ENCODE data around the gene TMBIM6.
"Not testable (repeated sequence)": the region's sequence is repeated elsewhere in the genome, so short reads cannot be mapped to it uniquely, and the experiment has no call there.

Gene TMBIM6

GRCh38 chr12:49776413-49776812 is 35.1 kb downstream of the TMBIM6 start:
- peak in 2 of 3 experiments; percentile 14 to 30 for DNase-seq (ENCODE audit: low read depth in 2 of 3, low spot score in 2 of 3)

DNA sequence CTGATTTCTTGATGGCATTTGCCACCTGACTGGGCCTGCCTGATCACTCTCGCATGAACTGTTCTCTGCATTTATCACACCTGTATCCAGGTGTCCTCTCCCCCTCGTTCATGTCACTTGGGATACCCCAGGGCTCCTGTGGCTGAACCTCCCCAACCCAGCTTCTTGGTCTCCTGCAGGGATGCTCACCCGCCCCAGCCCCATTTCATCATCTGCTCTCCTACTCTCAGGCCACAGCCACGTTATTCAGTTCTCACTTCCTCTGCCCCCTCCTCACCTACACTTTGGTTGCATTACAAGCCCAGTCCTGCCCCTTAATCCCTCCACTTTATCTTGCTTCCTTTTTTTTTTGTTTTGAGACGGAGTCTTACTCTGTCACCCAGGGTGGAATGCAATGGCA is 35.5 kb downstream of the TMBIM6 start:
- DNase-seq (ENCODE audit: low read depth in 2 of 3, low spot score in 2 of 3) = no peak

DNA sequence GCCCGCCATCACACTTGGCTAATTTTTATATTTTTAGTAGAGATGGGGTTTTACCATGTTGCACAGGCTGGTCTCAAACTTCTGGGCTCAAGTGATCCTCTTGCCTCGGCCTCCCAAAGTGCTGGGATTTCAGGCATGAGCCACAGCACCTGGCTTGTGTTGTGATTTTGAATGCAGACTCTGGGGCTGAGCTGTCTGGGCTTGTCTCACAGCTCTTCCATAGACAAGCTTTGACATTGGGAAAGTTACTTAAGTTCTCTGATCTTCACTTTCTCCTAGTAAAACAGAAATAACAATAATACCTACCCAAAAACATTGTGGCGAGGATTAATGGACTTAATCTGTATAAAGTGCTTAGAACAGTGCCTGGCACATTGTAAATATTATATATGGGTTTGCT is 36.0 kb downstream of the TMBIM6 start:
- DNase-seq (ENCODE audit: low read depth in 2 of 3, low spot score in 2 of 3) = no peak

GRCh38 chr12:49777800-49778748 is 36.7 kb downstream of the TMBIM6 start:
- DNase-seq (ENCODE audit: low read depth in 2 of 3, low spot score in 2 of 3) = peak; percentile 27 to 45 (median 42)

GRCh38 chr12:49779581-49779980 is 38.2 kb downstream of the TMBIM6 start:
- no peak for DNase-seq (ENCODE audit: low read depth in 2 of 3, low spot score in 2 of 3)

GRCh38 chr12:49780914-49781313 is 39.6 kb downstream of the TMBIM6 start:
- DNase-seq (ENCODE audit: low read depth in 2 of 3, low spot score in 2 of 3) = not testable (repeated sequence)

DNA sequence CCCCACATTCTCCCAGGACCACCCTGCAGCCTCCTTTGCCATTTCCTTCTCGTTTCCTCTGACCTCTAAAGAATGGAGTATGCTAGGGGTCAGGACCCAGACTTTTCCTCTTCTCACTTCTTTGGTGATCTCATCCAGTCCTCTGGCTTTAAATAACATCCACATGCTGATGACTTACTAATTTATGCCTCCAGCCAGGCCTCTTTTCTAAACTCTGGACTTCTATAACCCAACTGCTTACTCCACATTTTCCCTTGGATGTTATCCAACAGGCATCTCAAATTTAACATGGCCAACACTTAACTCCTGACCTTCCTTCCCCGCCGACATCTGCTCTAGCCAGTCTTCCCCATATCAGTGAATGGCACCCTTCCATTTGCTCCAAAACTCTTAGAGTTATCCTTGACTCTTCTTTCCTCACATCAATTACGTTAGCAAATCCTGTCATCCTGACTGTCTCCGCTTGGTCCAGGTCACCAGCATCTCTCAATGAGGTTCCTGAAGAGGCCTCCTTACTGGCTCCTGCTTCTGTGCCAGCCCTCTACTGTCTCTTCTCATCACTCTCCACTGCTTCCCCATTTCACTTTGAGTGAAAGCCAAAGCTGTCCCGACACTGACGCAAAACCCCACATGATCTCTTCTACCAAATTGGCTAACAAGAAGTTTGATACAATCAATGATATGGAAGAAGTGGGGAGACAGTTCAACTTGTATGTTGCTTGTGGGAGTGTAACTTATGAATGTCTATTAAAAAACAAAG is 42.7 kb downstream of the TMBIM6 start:
- no peak for DNase-seq (ENCODE audit: low read depth in 2 of 3, low spot score in 2 of 3)

- DNase-seq (ENCODE audit: low read depth in 2 of 3, low spot score in 2 of 3) = no peak
These were observed 43.5 kb downstream of the TMBIM6 start for GRCh38 chr12:49784756-49785409.

- no peak for DNase-seq (ENCODE audit: low read depth in 2 of 3, low spot score in 2 of 3)
These were observed 46.3 kb downstream of the TMBIM6 start for GRCh38 chr12:49787672-49788071.

DNA sequence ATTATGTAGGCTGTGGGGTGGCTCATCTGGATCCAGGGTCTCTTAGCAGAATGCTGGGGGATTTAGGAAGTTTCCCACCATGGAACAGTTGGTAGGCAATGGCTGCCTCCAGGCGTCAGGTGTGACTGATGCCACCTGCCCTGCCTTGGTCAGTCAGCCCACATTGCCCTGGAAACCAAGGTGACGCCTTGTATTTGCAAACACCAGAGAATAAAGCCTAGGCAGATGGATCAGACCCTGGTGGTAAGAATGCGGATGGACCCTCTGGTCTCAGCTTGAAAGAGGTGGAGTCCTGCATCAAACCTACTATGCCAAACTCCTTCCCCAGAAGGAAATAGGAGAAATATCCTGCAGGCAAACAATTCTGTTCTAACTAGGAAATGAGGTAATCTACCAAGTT is 48.6 kb downstream of the TMBIM6 start:
- no peak for DNase-seq (ENCODE audit: low read depth in 2 of 3, low spot score in 2 of 3)

GRCh38 chr12:49790741-49791555 is 49.6 kb downstream of the TMBIM6 start:
- DNase-seq (ENCODE audit: low read depth in 2 of 3, low spot score in 2 of 3) = no peak

- no peak for DNase-seq (ENCODE audit: low read depth in 2 of 3, low spot score in 2 of 3)
These were observed 50.3 kb downstream of the TMBIM6 start for GRCh38 chr12:49791700-49792099.

- no peak for DNase-seq (ENCODE audit: low read depth in 2 of 3, low spot score in 2 of 3)
These were observed 51.0 kb downstream of the TMBIM6 start for GRCh38 chr12:49792181-49792970.

DNA sequence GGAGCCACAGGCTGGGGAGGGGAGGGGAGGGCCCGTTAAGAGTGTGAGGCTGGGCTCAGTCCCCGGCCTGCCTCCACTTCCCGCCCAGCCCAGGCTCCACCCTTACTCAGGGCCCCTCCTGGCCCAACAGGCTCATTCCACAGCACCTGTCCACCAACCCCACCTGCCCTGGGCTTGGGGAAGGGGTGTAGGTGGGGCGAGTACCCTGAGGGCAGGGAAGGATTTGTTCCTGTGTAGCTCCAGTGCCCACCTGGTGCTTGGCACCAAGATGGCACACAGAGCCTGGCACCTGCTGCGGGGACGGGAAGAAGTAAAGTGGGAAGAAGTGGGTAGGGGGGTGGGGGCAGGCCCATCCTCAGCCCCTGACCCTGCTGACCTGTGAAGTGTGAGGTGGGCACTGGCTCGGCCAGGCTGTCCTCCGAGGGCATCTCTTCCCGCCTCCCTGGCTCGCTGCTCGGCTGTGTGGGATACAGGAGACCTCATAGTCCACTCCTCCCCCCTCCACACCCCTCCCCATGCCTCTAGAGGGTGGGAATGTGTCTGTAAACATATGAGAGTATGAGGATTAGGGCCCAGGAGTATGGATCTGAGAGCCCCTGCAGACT is 51.7 kb downstream of the TMBIM6 start:
- DNase-seq (ENCODE audit: low read depth in 2 of 3, low spot score in 2 of 3) = no peak

DNA sequence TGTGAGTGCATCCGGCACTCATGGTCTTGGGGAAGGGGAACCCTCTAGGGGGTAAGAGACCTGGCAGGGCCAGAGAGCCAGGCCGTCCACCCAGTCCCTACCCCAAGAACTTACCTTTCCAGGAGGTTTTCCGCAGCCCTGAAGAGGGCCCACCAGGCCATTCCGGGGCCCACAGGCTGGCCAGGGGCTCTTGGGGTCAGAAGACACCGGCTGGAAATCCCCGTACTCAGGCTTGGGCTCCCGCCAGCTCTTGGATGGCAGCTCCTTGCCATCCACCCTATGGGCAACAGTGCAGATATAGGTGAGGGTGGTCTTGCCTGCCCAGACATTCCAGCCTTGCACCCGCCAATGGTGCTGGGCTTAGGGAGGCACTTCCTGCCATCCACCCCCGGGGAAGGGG is 52.3 kb downstream of the TMBIM6 start:
- DNase-seq (ENCODE audit: low read depth in 2 of 3, low spot score in 2 of 3) = no peak

- no peak for DNase-seq (ENCODE audit: low read depth in 2 of 3, low spot score in 2 of 3)
These were observed 52.7 kb downstream of the TMBIM6 start for GRCh38 chr12:49794021-49794420.

GRCh38 chr12:49794811-49795653 is 53.7 kb downstream of the TMBIM6 start:
- DNase-seq (ENCODE audit: low read depth in 2 of 3, low spot score in 2 of 3) = no peak

GRCh38 chr12:49795654-49796105 is 54.3 kb downstream of the TMBIM6 start:
- DNase-seq (ENCODE audit: low read depth in 2 of 3, low spot score in 2 of 3) = no peak

DNA sequence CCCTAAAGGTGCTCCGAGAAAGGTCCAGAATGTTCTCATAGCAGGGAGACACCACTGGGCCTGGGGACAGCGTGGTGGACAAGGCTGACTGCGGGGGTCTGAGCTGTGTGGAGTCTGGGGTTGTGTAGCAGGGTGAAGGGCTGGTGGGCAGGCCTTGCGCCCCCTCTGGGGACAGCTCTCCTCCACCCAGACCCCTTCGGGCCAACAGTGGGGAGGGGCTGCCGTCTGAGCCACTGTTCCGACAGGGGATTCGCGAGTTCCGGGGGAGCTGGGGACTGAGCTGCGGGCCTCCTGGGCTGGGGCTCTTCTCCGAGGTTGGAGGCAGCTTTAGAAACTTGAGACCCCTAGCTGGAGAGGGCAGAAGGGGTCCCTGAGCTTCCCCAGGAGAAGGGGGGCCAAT is 54.8 kb downstream of the TMBIM6 start:
- no peak for DNase-seq (ENCODE audit: low read depth in 2 of 3, low spot score in 2 of 3)
